Liver (tissue), 3 donors: ENCODE results near the gene COA1.

Experiments
- JUND ChIP-seq, 2 donors: IDR thresholded peaks; 2 replicates each; pipeline ENCODE4 v1.6.1; 2016; ENCODE audit warnings: antibody characterized with exemption in 2 of 2
- YY1 ChIP-seq: IDR thresholded peaks from 2 replicates; pipeline ENCODE4 v1.6.1; 2016; ENCODE audit warnings: antibody characterized with exemption, mild to moderate bottlenecking
- TF ChIP-seq, protein P1 (sequence below): IDR thresholded peaks from 2 replicates; pipeline ENCODE4 v1.6.1; 2016; ENCODE audit warnings: antibody characterized with exemption
- TF ChIP-seq, protein P2 (sequence below): fragments of 150-350 bp; IDR thresholded peaks from 2 replicates; pipeline ENCODE4 v1.5.1; 2017; ENCODE audit warnings: improper control_type of control experiment, low read depth, low read length; ENCODE audit not compliant: missing input control
- donor health status: healthy.
- donor health status: healthy.

- TF ChIP-seq, protein P1, sequence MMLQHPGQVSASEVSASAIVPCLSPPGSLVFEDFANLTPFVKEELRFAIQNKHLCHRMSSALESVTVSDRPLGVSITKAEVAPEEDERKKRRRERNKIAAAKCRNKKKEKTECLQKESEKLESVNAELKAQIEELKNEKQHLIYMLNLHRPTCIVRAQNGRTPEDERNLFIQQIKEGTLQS, result no peak
- TF ChIP-seq, protein P2, sequence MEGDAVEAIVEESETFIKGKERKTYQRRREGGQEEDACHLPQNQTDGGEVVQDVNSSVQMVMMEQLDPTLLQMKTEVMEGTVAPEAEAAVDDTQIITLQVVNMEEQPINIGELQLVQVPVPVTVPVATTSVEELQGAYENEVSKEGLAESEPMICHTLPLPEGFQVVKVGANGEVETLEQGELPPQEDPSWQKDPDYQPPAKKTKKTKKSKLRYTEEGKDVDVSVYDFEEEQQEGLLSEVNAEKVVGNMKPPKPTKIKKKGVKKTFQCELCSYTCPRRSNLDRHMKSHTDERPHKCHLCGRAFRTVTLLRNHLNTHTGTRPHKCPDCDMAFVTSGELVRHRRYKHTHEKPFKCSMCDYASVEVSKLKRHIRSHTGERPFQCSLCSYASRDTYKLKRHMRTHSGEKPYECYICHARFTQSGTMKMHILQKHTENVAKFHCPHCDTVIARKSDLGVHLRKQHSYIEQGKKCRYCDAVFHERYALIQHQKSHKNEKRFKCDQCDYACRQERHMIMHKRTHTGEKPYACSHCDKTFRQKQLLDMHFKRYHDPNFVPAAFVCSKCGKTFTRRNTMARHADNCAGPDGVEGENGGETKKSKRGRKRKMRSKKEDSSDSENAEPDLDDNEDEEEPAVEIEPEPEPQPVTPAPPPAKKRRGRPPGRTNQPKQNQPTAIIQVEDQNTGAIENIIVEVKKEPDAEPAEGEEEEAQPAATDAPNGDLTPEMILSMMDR, result no peak
- no peak for TF ChIP-seq YY1
- no peak for TF ChIP-seq JUND (IDR thresholded peaks at IDR 0.05)
Observed at GRCh38 chr7:43625980-43626379, 103.3 kb downstream of the COA1 start.
